CD4-positive, alpha-beta T cell treated with Interleukin-10 for 1 hour (primary cell): ENCODE data around the gene DAP.
A peak's percentile ranks its signal among the peaks of the same experiment; 100 is the strongest.

Experiments used
- DNase-seq: peaks from one replicate; pipeline ENCODE4 v3.0.0-alpha.2; 2020

The DAP gene

GRCh38 chr5:10760096-10760920, 726 bp downstream of the DAP start:
- peak; percentile 22 for DNase-seq

GRCh38 chr5:10759111-10759510, 1.9 kb downstream of the DAP start:
- DNase-seq, result no peak

GRCh38 chr5:10757922-10758555, 3.0 kb downstream of the DAP start:
- DNase-seq, result no peak

GRCh38 chr5:10757043-10757442, 4.0 kb downstream of the DAP start:
- DNase-seq, result no peak

GRCh38 chr5:10756549-10756948, 4.5 kb downstream of the DAP start:
- DNase-seq, result no peak

- DNase-seq, result no peak
Observed at GRCh38 chr5:10753178-10753577, 7.9 kb downstream of the DAP start.

GRCh38 chr5:10752451-10752850, 8.6 kb downstream of the DAP start:
- DNase-seq, result no peak

GRCh38 chr5:10750909-10751308, 10.1 kb downstream of the DAP start:
- no peak for DNase-seq

- no peak for DNase-seq
Observed at GRCh38 chr5:10747678-10748622, 13.1 kb downstream of the DAP start.

GRCh38 chr5:10746711-10747110, 14.3 kb downstream of the DAP start:
- DNase-seq, result no peak

GRCh38 chr5:10745133-10745532, 15.9 kb downstream of the DAP start:
- DNase-seq, result no peak

- no peak for DNase-seq
Observed at GRCh38 chr5:10744681-10745080, 16.4 kb downstream of the DAP start.

- no peak for DNase-seq
Observed at GRCh38 chr5:10743951-10744350, 17.1 kb downstream of the DAP start.

GRCh38 chr5:10743526-10743925, 17.5 kb downstream of the DAP start:
- DNase-seq, result no peak

- no peak for DNase-seq
Observed at GRCh38 chr5:10741661-10742060, 19.4 kb downstream of the DAP start.

- DNase-seq, result no peak
Observed at GRCh38 chr5:10740384-10740783, 20.6 kb downstream of the DAP start.

- DNase-seq, result no peak
Observed at GRCh38 chr5:10737880-10738279, 23.2 kb downstream of the DAP start.

GRCh38 chr5:10736808-10737207, 24.2 kb downstream of the DAP start:
- DNase-seq, result no peak

- DNase-seq, result no peak
Observed at GRCh38 chr5:10736354-10736753, 24.7 kb downstream of the DAP start.

GRCh38 chr5:10735569-10736276, 25.3 kb downstream of the DAP start:
- no peak for DNase-seq

- DNase-seq, result no peak
Observed at GRCh38 chr5:10734832-10735523, 26.1 kb downstream of the DAP start.

- DNase-seq, result no peak
Observed at GRCh38 chr5:10734037-10734709, 26.9 kb downstream of the DAP start.
